ENCODE data around the gene PPP1R18.

DNA sequence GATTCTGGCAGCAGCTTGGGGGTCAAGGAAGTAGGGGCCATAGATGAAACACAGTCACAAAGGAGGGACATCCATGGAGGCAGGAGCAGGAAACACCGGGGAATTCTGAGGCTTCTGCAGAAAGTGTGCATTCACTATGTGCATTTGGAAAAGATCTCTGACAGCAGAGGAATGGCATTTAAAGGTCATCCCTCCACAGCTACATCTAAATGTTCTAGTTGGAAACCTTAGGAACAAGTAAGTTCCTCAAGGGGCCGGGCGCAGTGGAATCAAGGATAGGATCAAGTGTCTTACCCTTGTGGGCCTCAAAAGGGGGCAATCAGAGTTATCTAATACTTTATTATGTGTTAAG is 30.7 kb downstream of the PPP1R18 start:
- TF ChIP-seq CTCF (IDR thresholded peaks at IDR 0.05) = no peak
- TF ChIP-seq POLR2AphosphoS5 (IDR thresholded peaks at IDR 0.05) = no peak
- no peak for TF ChIP-seq POLR2A (IDR thresholded peaks at IDR 0.05)
- no peak for TF ChIP-seq EP300 (IDR thresholded peaks at IDR 0.05; ENCODE audit: low read depth)
